Endothelial cell of umbilical vein (primary cell): ENCODE measurements around the gene SPNS2. TPM values are rescaled to one million over a fixed set of nuclear protein-coding genes. Genes with fewer than 3 reads are reported as not detected.

ENCODE experiments used
- BruUV-seq: library from RNA; stranded (reverse); fragments of 400-500 nt; replicated peaks from 2 replicates; lab custom pipeline; 2021; lab: Mats Ljungman, UMichigan
- CTCF ChIA-PET: fragments of 300-600, 350-600 bp; sonication (Branson Sonifier 250); formaldehyde crosslinking; loops from one replicate; lab custom pipeline; 2021; ENCODE audit warnings: antibody characterized with exemption, inconsistent platforms; lab: Charles Lee
- POLR2A ChIA-PET: fragments of 300-600, 350-600 bp; sonication (Branson Sonifier 250); formaldehyde crosslinking; loops from one replicate; lab custom pipeline; 2021; ENCODE audit warnings: antibody characterized with exemption, inconsistent platforms; lab: Charles Lee
- DNase-seq: peaks from one replicate; pipeline ENCODE4 v3.0.0-alpha.2; 2011; ENCODE audit warnings: low read depth, low spot score
- FAIRE-seq: peaks from 2 replicates; lab custom pipeline; 2011; peaks lifted over from hg19 to GRCh38; lab: Jason Lieb, UNC
- H2AFZ ChIP-seq: 2 replicates; pipeline ENCODE4 v1.6.0; 2012; ENCODE audit warnings: low read depth, low read length, control low read depth, inconsistent platforms
- H3K27ac ChIP-seq: 2 replicates; pipeline ENCODE4 v1.5.1; 2011; ENCODE audit warnings: low read depth, mild to moderate bottlenecking, control low read depth, low read length, moderate library complexity; ENCODE audit not compliant: insufficient read depth
- H3K27me3 ChIP-seq, 2 experiments: 2 replicates each; pipeline versions ENCODE4 v1.6.0 to v1.6.1; 2011; ENCODE audit warnings: low read length in 2 of 2, mixed read lengths in 1 of 2; ENCODE audit not compliant: control insufficient read depth in 2 of 2, insufficient read depth in 2 of 2
- H3K36me3 ChIP-seq, 2 experiments: 2 replicates in 1 of 2; 3 replicates in 1 of 2; pipeline ENCODE4 v1.5.1; 2011; ENCODE audit warnings: low read length in 2 of 2, mild to moderate bottlenecking in 1 of 2, moderate library complexity in 1 of 2; ENCODE audit not compliant: control insufficient read depth in 2 of 2, insufficient read depth in 2 of 2; ENCODE audit errors: extremely low read depth in 1 of 2
- H3K4me1 ChIP-seq: 3 replicates; pipeline ENCODE4 v1.5.1; 2011; ENCODE audit warnings: mild to moderate bottlenecking, low read length; ENCODE audit not compliant: control insufficient read depth, insufficient read depth; ENCODE audit errors: extremely low read depth
- H3K4me2 ChIP-seq: 2 replicates; pipeline ENCODE4 v1.6.1; 2011; ENCODE audit warnings: low read length, control low read depth, mixed read lengths; ENCODE audit not compliant: insufficient read depth
- H3K4me3 ChIP-seq, 3 experiments: fragments of 200-600 bp in 1 of 3; sonication (generic), shearing (Covaris generic) in 1 of 3; replicated peaks in 1 of 3; 2 replicates each; pipeline ENCODE4 v1.5.1; 2011 to 2016; ENCODE audit warnings: control low read depth in 3 of 3, low read length in 3 of 3, mild to moderate bottlenecking in 2 of 3, inconsistent platforms in 1 of 3, low read depth in 1 of 3, moderate library complexity in 1 of 3; ENCODE audit not compliant: insufficient read depth in 1 of 3
- H3K79me2 ChIP-seq: 2 replicates; pipeline ENCODE4 v1.6.0; 2012; ENCODE audit warnings: low read length, inconsistent platforms; ENCODE audit not compliant: control insufficient read depth, insufficient read depth
- H3K9ac ChIP-seq: replicated peaks from 2 replicates; pipeline ENCODE3; 2011; ENCODE audit warnings: low read length, control low read depth; ENCODE audit not compliant: insufficient read depth; ENCODE audit errors: extremely low read depth
- H3K9me1 ChIP-seq: replicated peaks from 3 replicates; pipeline ENCODE4 v1.6.0; 2011; ENCODE audit warnings: mild to moderate bottlenecking, low read length; ENCODE audit not compliant: control insufficient read depth, insufficient read depth; ENCODE audit errors: extremely low read depth
- H3K9me3 ChIP-seq: replicated peaks from 2 replicates; pipeline ENCODE4 v1.5.1; 2012; ENCODE audit warnings: low read length, inconsistent platforms; ENCODE audit not compliant: control insufficient read depth, insufficient read depth
- H4K20me1 ChIP-seq: replicated peaks from 2 replicates; pipeline ENCODE3; 2011; ENCODE audit warnings: mild to moderate bottlenecking, low read length; ENCODE audit not compliant: control insufficient read depth, insufficient read depth; ENCODE audit errors: extremely low read depth
- CTCF ChIP-seq, 2 donors: IDR thresholded peaks; 1 replicate in 1 of 2; 2 replicates in 1 of 2; pipeline ENCODE4 v1.5.1; 2011; ENCODE audit warnings: low read length in 2 of 2, mild to moderate bottlenecking in 2 of 2, moderate library complexity in 2 of 2, control low read depth in 1 of 2, inconsistent platforms in 1 of 2, low read depth in 1 of 2; ENCODE audit not compliant: insufficient read depth in 1 of 2; ENCODE audit errors: extremely low read depth in 1 of 2
- EZH2 ChIP-seq: IDR thresholded peaks from 2 replicates; pipeline ENCODE4 v1.6.1; 2012; ENCODE audit warnings: borderline replicate concordance, low read depth, mild to moderate bottlenecking, moderate library complexity, low read length, inconsistent platforms; ENCODE audit not compliant: severe bottlenecking
- FOS ChIP-seq: IDR thresholded peaks from 2 replicates; pipeline ENCODE4 v1.6.1; 2011; ENCODE audit warnings: mild to moderate bottlenecking, low read length, moderate library complexity, borderline replicate concordance; ENCODE audit not compliant: insufficient read depth
- GATA2 ChIP-seq: IDR thresholded peaks from 2 replicates; pipeline ENCODE4 v1.7.0; 2011; ENCODE audit warnings: low read depth, mild to moderate bottlenecking, moderate library complexity, mixed read lengths, low read length; ENCODE audit not compliant: insufficient read length, insufficient read depth
- JUN ChIP-seq: IDR thresholded peaks from 2 replicates; pipeline ENCODE4 v1.6.1; 2011; ENCODE audit warnings: borderline replicate concordance, low read depth; ENCODE audit not compliant: insufficient read length, insufficient read depth
- MAX ChIP-seq: IDR thresholded peaks from 2 replicates; pipeline ENCODE4 v1.6.1; 2011; ENCODE audit not compliant: insufficient read depth, insufficient read length
- MYC ChIP-seq: IDR thresholded peaks from one replicate; pipeline ENCODE4 v1.6.1; 2011; ENCODE audit warnings: mild to moderate bottlenecking, low read depth, low read length
- POLR2A ChIP-seq: IDR thresholded peaks from 2 replicates; pipeline ENCODE4 v1.6.1; 2012; ENCODE audit warnings: low read depth, mild to moderate bottlenecking, control low read depth, low read length
- POLR2AphosphoS5 ChIP-seq: IDR thresholded peaks from 2 replicates; pipeline ENCODE4 v1.6.1; 2012; ENCODE audit warnings: low read depth, mild to moderate bottlenecking, control low read depth, low read length, moderate library complexity; ENCODE audit not compliant: insufficient read depth
- dilution Hi-C: fragments of 300-500 bp; cut with MboI; formaldehyde crosslinking; loops from one replicate; pipeline ENCODE4 v1.15.0; 2019; ENCODE audit warnings: low sequenced_read_pairs; ENCODE audit not compliant: extremely low pct_ligation_motif_present
- intact Hi-C: fragments of 100-400 bp; cut with micrococcal nuclease; formaldehyde crosslinking; loops from one replicate; pipeline ENCODE4 v1.10.0; 2022
- polyA plus RNA-seq, 4 experiments: library from polyadenylated mRNA; depleted of rRNA in 3 of 4; stranded (reverse) in 3 of 4; unstranded in 1 of 4; fragments of >200 nt; gene quantifications; 2 replicates each; pipeline versions ENCODE4 v1.2.1 to v1.2.3, GENCODE V29; 2011 to 2012; ENCODE audit warnings: missing spikeins in 1 of 4
- total RNA-seq: library from RNA; stranded (reverse); gene quantifications from 2 replicates; pipeline ENCODE4 v1.2.3, GENCODE V29; 2021

The SPNS2 gene
- total and polyA plus RNA-seq, 2 donors (not counting 3 experiments of a cell fraction or from before 2014, with no cell fraction given): 70.2 to 77.3 TPM

- dilution Hi-C loops: no loop called here
- no peak for DNase-seq
- Histone ChIP-seq H3K4me1 (peaks cover 11% of the 10 kb centered on the region), H2AFZ (no peak overlapping the region), H3K9ac (no peak overlapping the region), H3K9me1 (no peaks in the 10 kb centered on the region), H4K20me1 (no peaks in the 10 kb centered on the region), H3K79me2 (no peaks in the 10 kb centered on the region), H3K36me3 (peaks cover 0 to 17% of the 10 kb centered on the region in 2 experiments), H3K27ac (no peak overlapping the region), H3K9me3 (no peaks in the 10 kb centered on the region), H3K4me3 (no peak overlapping the region), H3K4me2 (no peak overlapping the region), H3K27me3 (no peaks in the 10 kb centered on the region)
- POLR2A ChIA-PET: no interaction called here
- TF ChIP-seq POLR2A (no peak), CTCF (IDR thresholded peaks at IDR 0.05; ENCODE audit: extremely low read depth in 1 of 2, insufficient read depth in 1 of 2, low read depth in 1 of 2, low read length in 2 of 2) (no peak), JUN (no peak), FOS (no peak), POLR2AphosphoS5 (no peak), GATA2 (no peak), EZH2 (no peak), MYC (no peak), MAX (no peak)
- FAIRE-seq: no peak
- intact Hi-C loops: no loop called here
- CTCF ChIA-PET: interaction anchor here (1.6 kb wide), 2 partner anchors 12 to 35 kb away, joined by 4 to 5 read pairs; no protein-coding TSS in a partner anchor
- BruUV-seq: no TSS peak
Observed at GRCh38 chr17:4515501-4515900, 16.8 kb downstream of the SPNS2 start.
